Osteocyte (in vitro differentiated cells): ENCODE data around the gene NOS2. TPM values are rescaled to one million over a fixed set of nuclear protein-coding genes. Genes with fewer than 3 reads are reported as not detected.

Source experiments
- DNase-seq: peaks from one replicate; pipeline ENCODE4 v3.0.0; 2021; ENCODE audit warnings: mixed read lengths; ENCODE audit not compliant: unreplicated experiment; ENCODE audit errors: extremely low spot score
- H3K27ac Mint-ChIP-seq: one replicate; pipeline ENCODE4 v1.8.0; 2021; ENCODE audit warnings: mild to moderate bottlenecking, mixed read lengths; ENCODE audit not compliant: unreplicated experiment
- H3K27me3 Mint-ChIP-seq: one replicate; pipeline ENCODE4 v1.8.0; 2021; ENCODE audit warnings: mixed read lengths; ENCODE audit not compliant: unreplicated experiment
- H3K36me3 Mint-ChIP-seq: one replicate; pipeline ENCODE4 v1.8.0; 2021; ENCODE audit warnings: mixed read lengths; ENCODE audit not compliant: unreplicated experiment
- H3K4me1 Mint-ChIP-seq: one replicate; pipeline ENCODE4 v1.8.0; 2021; ENCODE audit warnings: mixed read lengths; ENCODE audit not compliant: unreplicated experiment
- H3K4me3 Mint-ChIP-seq: one replicate; pipeline ENCODE4 v1.8.0; 2021; ENCODE audit warnings: mild to moderate bottlenecking, moderate library complexity, mixed read lengths; ENCODE audit not compliant: unreplicated experiment
- H3K9me3 Mint-ChIP-seq: one replicate; pipeline ENCODE4 v1.8.0; 2021; ENCODE audit warnings: mixed read lengths; ENCODE audit not compliant: unreplicated experiment
- total RNA-seq: library from RNA; stranded (reverse); gene quantifications from 2 replicates; pipeline ENCODE4 v1.2.1, GENCODE V29; 2021
- TF ChIP-seq, protein P1 (sequence below): fragments of 200-600 bp; sonication (generic); IDR thresholded peaks from 2 replicates; pipeline ENCODE4 v1.5.0; 2021; ENCODE audit warnings: antibody characterized with exemption, mild to moderate bottlenecking, moderate library complexity

Gene NOS2
- total RNA-seq, 1 donor from 2014 or later, result not detected

DNA sequence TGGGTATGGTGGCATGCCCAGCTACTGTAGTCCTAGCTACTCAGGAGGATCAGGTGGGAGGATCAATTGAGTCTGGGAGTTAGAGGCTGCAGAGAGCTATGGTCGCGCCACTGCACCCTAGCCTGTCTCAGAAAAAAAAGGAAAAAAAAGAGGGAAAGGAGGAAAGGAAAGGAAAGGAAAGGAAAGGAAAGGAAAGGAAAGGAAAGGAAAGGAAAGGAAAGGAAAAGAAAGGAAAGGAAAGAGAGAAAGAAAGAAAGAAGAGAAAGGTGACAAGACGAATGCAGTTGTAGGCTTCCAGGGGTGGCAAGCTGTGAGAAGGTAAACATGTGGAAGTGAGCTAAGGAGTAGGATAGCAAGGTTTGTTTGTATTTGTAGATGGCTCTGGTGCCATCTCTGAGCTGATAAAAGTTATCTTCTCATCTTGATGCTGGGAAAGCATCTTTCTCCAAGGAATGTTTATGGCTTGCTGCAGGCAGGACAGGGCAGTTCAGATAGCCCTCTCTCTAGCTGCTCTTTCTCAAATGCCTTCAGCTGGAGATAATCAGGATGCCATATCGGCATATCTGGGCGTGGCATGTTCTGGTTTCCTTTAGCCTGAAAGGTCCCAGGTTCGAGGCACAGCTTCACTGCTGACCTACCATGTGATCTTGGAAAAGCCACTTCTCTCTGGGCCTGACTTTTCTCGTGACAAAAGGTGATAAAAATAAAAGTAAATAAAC is 2.8 kb upstream of the NOS2 start:
- H3K9me3 Mint-ChIP-seq, result no peaks in the 10 kb centered on the region
- H3K4me3 Mint-ChIP-seq, result no peak overlapping the region
- no peak overlapping the region for H3K27ac Mint-ChIP-seq
- H3K4me1 Mint-ChIP-seq, result peaks cover 7% of the 10 kb centered on the region
- DNase-seq, result no peak
- TF ChIP-seq, protein P1, sequence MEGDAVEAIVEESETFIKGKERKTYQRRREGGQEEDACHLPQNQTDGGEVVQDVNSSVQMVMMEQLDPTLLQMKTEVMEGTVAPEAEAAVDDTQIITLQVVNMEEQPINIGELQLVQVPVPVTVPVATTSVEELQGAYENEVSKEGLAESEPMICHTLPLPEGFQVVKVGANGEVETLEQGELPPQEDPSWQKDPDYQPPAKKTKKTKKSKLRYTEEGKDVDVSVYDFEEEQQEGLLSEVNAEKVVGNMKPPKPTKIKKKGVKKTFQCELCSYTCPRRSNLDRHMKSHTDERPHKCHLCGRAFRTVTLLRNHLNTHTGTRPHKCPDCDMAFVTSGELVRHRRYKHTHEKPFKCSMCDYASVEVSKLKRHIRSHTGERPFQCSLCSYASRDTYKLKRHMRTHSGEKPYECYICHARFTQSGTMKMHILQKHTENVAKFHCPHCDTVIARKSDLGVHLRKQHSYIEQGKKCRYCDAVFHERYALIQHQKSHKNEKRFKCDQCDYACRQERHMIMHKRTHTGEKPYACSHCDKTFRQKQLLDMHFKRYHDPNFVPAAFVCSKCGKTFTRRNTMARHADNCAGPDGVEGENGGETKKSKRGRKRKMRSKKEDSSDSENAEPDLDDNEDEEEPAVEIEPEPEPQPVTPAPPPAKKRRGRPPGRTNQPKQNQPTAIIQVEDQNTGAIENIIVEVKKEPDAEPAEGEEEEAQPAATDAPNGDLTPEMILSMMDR, result no peak
- no peaks in the 10 kb centered on the region for H3K36me3 Mint-ChIP-seq
- H3K27me3 Mint-ChIP-seq, result peaks cover 30% of the 10 kb centered on the region

GRCh38 chr17:27802033-27802432 is 1.7 kb upstream of the NOS2 start:
- TF ChIP-seq, protein P1, result no peak
- no peak overlapping the region for H3K27ac Mint-ChIP-seq

DNA sequence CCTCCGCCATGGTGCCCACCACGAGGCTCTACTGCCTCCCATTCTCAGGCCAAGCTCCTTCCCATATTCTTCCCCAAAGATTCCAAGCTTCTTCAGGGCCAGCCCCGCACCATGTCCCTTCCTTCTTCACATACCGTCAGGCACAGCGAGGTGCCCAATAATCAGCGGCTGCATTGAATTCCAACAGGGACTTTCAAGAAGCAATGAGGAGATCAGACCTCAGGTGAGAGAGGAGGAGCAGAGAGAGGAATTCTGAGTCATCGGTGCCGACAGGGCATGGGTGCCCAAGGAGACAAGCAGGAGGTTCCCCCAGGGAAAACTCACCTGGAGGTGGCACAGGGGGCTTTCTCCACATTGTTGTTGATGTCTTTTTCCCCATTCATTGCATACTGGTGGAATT is 2.0 kb downstream of the NOS2 start:
- H3K27me3 Mint-ChIP-seq, result peaks cover 69% of the 10 kb centered on the region
- no peak overlapping the region for H3K4me3 Mint-ChIP-seq
- DNase-seq, result no peak
- H3K4me1 Mint-ChIP-seq, result peaks cover 4% of the 10 kb centered on the region
- H3K27ac Mint-ChIP-seq, result no peak overlapping the region
- H3K36me3 Mint-ChIP-seq, result no peaks in the 10 kb centered on the region
- H3K9me3 Mint-ChIP-seq, result no peaks in the 10 kb centered on the region
- TF ChIP-seq, protein P1, result no peak

More at GRCh38 chr17:27802033-27802432, 1.7 kb upstream of the NOS2 start:
- DNase-seq, result no peak
- Mint-ChIP-seq H3K9me3 (no peaks in the 10 kb centered on the region), H3K36me3 (no peaks in the 10 kb centered on the region), H3K27me3 (peaks cover 39% of the 10 kb centered on the region), H3K4me1 (peaks cover 7% of the 10 kb centered on the region), H3K4me3 (no peak overlapping the region)

DNA sequence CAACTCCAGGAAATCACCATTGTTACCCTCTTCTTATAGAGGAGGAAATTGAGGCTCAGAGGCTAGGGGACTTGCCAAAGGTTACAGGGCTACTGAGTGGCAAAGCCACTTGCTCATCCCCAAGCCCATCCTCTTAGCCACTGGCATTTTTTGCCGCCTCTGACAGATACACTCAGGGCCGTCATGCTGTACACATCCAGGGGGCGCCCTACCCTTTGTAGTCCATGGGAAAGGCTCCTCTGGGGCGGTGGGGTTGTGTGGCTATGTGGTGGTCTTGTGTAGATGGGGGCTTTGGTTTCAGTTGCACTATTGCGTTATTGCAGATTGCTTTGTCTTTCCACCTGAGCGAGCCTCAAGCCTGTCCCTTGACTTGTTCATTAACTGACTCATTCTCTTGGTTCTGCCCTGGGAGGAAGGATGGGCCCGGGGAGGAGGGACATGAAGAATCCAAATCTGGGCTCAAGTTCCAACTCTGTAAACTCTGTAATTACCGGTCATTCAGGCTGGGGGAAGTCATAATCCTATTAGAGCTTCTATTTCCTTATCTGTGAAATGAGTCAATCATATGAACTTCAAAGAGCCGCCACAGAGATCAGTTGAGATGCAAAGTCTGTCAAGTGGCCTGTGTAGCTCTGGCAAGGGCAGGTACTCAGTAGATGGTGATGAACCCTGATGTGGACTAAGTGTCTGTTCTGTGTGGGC is 2.8 kb downstream of the NOS2 start:
- Mint-ChIP-seq H3K4me1 (peaks cover 4% of the 10 kb centered on the region), H3K9me3 (no peaks in the 10 kb centered on the region), H3K27ac (no peak overlapping the region), H3K27me3 (peaks cover 61% of the 10 kb centered on the region), H3K36me3 (no peaks in the 10 kb centered on the region), H3K4me3 (no peak overlapping the region)
- DNase-seq, result no peak
- TF ChIP-seq, protein P1, result no peak

GRCh38 chr17:27793906-27794569 is 6.3 kb downstream of the NOS2 start:
- Mint-ChIP-seq H3K9me3 (no peaks in the 10 kb centered on the region), H3K27me3 (peaks cover 61% of the 10 kb centered on the region), H3K36me3 (no peaks in the 10 kb centered on the region), H3K4me3 (peak overlapping the region; percentile 43), H3K27ac (no peak overlapping the region), H3K4me1 (peaks cover 4% of the 10 kb centered on the region)
- TF ChIP-seq, protein P1, result no peak
- no peak for DNase-seq
